ENCODE results near the gene SEMA5B.

DNA sequence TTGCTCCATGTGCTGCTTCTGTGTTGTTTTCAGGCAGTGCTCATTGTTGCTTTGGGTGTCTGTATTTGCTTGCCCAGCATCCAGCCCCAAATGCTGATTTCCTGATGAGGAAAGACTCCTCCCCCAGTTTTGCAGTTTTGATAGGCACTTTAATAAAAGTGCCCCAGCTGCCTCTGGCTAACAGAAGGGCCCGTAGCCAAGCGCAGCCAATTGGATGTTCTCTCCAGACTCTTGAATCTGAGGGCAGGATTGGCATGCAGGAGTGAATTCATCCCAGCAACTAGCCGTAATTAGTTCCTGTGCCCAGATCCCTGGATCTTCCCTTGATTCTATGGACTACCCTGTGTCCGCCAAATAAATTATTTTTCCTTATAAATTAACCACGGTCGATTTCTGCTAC, 14.8 kb upstream of the SEMA5B start:
- TF ChIP-seq YY1 (IDR thresholded peaks at IDR 0.05; ENCODE audit: insufficient read depth, insufficient read length), result no peak
- no peak for TF ChIP-seq ZNF274 (IDR thresholded peaks at IDR 0.05; ENCODE audit: low read depth, low read length)
- no peak for TF ChIP-seq SUZ12 (IDR thresholded peaks at IDR 0.05; ENCODE audit: extremely low read depth, insufficient read depth, insufficient read length)

All from NT2/D1 (cell line).